Spinal cord (tissue), 10 donors: Measurements from ENCODE around the gene ENO1. TPM values are rescaled to one million over a fixed set of nuclear protein-coding genes. Genes with fewer than 3 reads are reported as not detected.
"Not testable (repeated sequence)": the region's sequence is repeated elsewhere in the genome, so short reads cannot be mapped to it uniquely, and the experiment has no call there.

ENCODE experiments used
- DNase-seq, 6 donors: peaks; one replicate each; pipeline versions ENCODE4 v3.0.0 to v3.0.0-alpha.2; 2013 to 2015; ENCODE audit warnings: low spot score in 6 of 6, low read depth in 4 of 6
- H3K27ac ChIP-seq: one replicate; pipeline ENCODE4 v1.5.1; 2013; ENCODE audit warnings: low read depth, low read length, control low read depth
- H3K27me3 ChIP-seq: one replicate; pipeline ENCODE4 v1.6.1; 2013; ENCODE audit warnings: low read length; ENCODE audit not compliant: control insufficient read depth, insufficient read depth
- H3K36me3 ChIP-seq: one replicate; pipeline ENCODE4 v1.6.1; 2013; ENCODE audit warnings: low read length; ENCODE audit not compliant: control insufficient read depth, insufficient read depth
- H3K4me1 ChIP-seq: one replicate; pipeline ENCODE4 v1.6.1; 2013; ENCODE audit warnings: low read length; ENCODE audit not compliant: control insufficient read depth, insufficient read depth
- H3K4me3 ChIP-seq: one replicate; pipeline ENCODE4 v1.5.1; 2013; ENCODE audit warnings: low read depth, low read length, control low read depth
- H3K9me3 ChIP-seq: one replicate; pipeline ENCODE4 v1.6.1; 2013; ENCODE audit warnings: low read length; ENCODE audit not compliant: control insufficient read depth, insufficient read depth
- WGBS: methylation state at CpG from one replicate; pipeline ENCODE4 v1.1.5; 2013; ENCODE audit warnings: missing lambda C conversion rate; ENCODE audit not compliant: insufficient coverage; 5-methylcytosine and 5-hydroxymethylcytosine counted together
- long read RNA-seq, 4 donors: transcript quantifications; one replicate each; lab custom pipeline, GENCODE V29; 2026
- polyA plus RNA-seq, 2 donors: library from polyadenylated mRNA; unstranded; fragments of 120-200 nt; gene quantifications; one replicate each; pipeline ENCODE4 v1.2.1, GENCODE V29; 2013; ENCODE audit not compliant: insufficient read length in 2 of 2
- total RNA-seq, 2 donors: library from RNA; depleted of rRNA in 1 of 2; stranded (reverse); fragments of 120-200 nt in 1 of 2; fragments of >200 nt in 1 of 2; gene quantifications; one replicate each; pipeline versions ENCODE4 v1.2.3 to v1.2.4, GENCODE V29; 2013 to 2014
- donor health status: healthy.

ENO1 gene
- 100 to 1,000 TPM; 389 to 703 TPM for total RNA-seq
- polyA plus RNA-seq = 100 to 1,000 TPM; 516 to 574 TPM
- long read RNA-seq, donor 1, transcript ENO1-201 (12 exons, 1,781 nt) = major isoform, 189 of 377 reads
- long read RNA-seq, donor 1, transcript ENO1-203 (9 exons, 2,548 nt) = minor isoform, 6 of 377 reads
- long read RNA-seq, donor 1, partial matches to known transcripts = 158 of 377 reads
- long read RNA-seq, donor 1, other reads (novel, unspliced or antisense) = 17 of 377 reads
- long read RNA-seq, donor 2, transcript ENO1-201 (12 exons, 1,781 nt) = major isoform, 66 of 86 reads
- long read RNA-seq, donor 2, partial matches to known transcripts = 19 of 86 reads
- long read RNA-seq, donor 2, other reads (novel, unspliced or antisense) = 0 of 86 reads
- long read RNA-seq, donor 3, transcript ENO1-201 (12 exons, 1,781 nt) = major isoform, 78 of 111 reads
- long read RNA-seq, donor 3, partial matches to known transcripts = 33 of 111 reads
- long read RNA-seq, donor 3, other reads (novel, unspliced or antisense) = 0 of 111 reads
- long read RNA-seq, donor 4, transcript ENO1-206 (3 exons, 1,247 nt) = minor isoform, 6 of 619 reads
- long read RNA-seq, donor 4, transcript ENO1-201 (12 exons, 1,781 nt) = major isoform, 268 of 619 reads
- long read RNA-seq, donor 4, transcript ENO1-203 (9 exons, 2,548 nt) = minor isoform, 6 of 619 reads
- long read RNA-seq, donor 4, partial matches to known transcripts = 321 of 619 reads
- long read RNA-seq, donor 4, other reads (novel, unspliced or antisense) = 17 of 619 reads

- Histone ChIP-seq H3K27me3 (no peaks in the 10 kb centered on the region), H3K36me3 (peaks cover 13% of the 10 kb centered on the region), H3K4me3 (peak within 1 kb of the TSS; percentile 92), H3K9me3 (no peaks in the 10 kb centered on the region), H3K4me1 (peaks cover 41% of the 10 kb centered on the region), H3K27ac (peak within 1 kb of the TSS; percentile 99)
- no peak for DNase-seq
- 0% methylated on average over 24 of the region's 24 CpGs for WGBS
These were observed at the start of gene ENO1 for GRCh38 chr1:8878448-8878697. ENO1 (minus strand) TSS chr1:8878686; CDS start chr1:8874908, 3,778 bp downstream.

- Histone ChIP-seq H3K27me3 (no peaks in the 10 kb centered on the region), H3K4me3 (no peak overlapping the region), H3K27ac (no peak overlapping the region), H3K9me3 (no peaks in the 10 kb centered on the region), H3K36me3 (no peaks in the 10 kb centered on the region), H3K4me1 (no peaks in the 10 kb centered on the region)
- DNase-seq = no peak
- WGBS = 44% methylated on average over 2 of the region's 12 CpGs
These were observed 48.5 kb upstream of the ENO1 start for GRCh38 chr1:8926707-8927694.

GRCh38 chr1:8925960-8926359, 47.5 kb upstream of the ENO1 start:
- no peaks in the 10 kb centered on the region for H3K27me3 ChIP-seq
- H3K27ac ChIP-seq = no peak overlapping the region
- no peaks in the 10 kb centered on the region for H3K9me3 ChIP-seq
- no peak overlapping the region for H3K4me3 ChIP-seq
- H3K36me3 ChIP-seq = no peaks in the 10 kb centered on the region
- no peaks in the 10 kb centered on the region for H3K4me1 ChIP-seq
- no peak for DNase-seq
- WGBS = 95% methylated on average over 9 of the region's 9 CpGs

- Histone ChIP-seq H3K4me3 (no peak overlapping the region), H3K9me3 (no peaks in the 10 kb centered on the region), H3K27me3 (no peaks in the 10 kb centered on the region), H3K4me1 (no peaks in the 10 kb centered on the region), H3K27ac (no peak overlapping the region), H3K36me3 (no peaks in the 10 kb centered on the region)
- peak in 1 of 6 donors; percentile 43 for DNase-seq
- 75% methylated on average over 2 of the region's 2 CpGs for WGBS
These were observed 46.9 kb upstream of the ENO1 start for GRCh38 chr1:8925406-8925805.

GRCh38 chr1:8922962-8923361, 44.5 kb upstream of the ENO1 start:
- WGBS = 97% methylated on average over 9 of the region's 9 CpGs
- no peaks in the 10 kb centered on the region for H3K27me3 ChIP-seq
- no peaks in the 10 kb centered on the region for H3K4me1 ChIP-seq
- H3K27ac ChIP-seq = no peak overlapping the region
- H3K36me3 ChIP-seq = no peaks in the 10 kb centered on the region
- H3K4me3 ChIP-seq = no peak overlapping the region
- H3K9me3 ChIP-seq = no peaks in the 10 kb centered on the region
- no peak for DNase-seq

GRCh38 chr1:8917536-8917935, 39.0 kb upstream of the ENO1 start:
- 90% methylated on average over 8 of the region's 10 CpGs for WGBS
- not testable (repeated sequence) for H3K9me3 ChIP-seq, H3K27me3 ChIP-seq, H3K27ac ChIP-seq, H3K4me3 ChIP-seq, DNase-seq, H3K36me3 ChIP-seq, H3K4me1 ChIP-seq

- Histone ChIP-seq H3K9me3 (no peaks in the 10 kb centered on the region), H3K4me1 (peaks cover 7% of the 10 kb centered on the region), H3K36me3 (no peaks in the 10 kb centered on the region), H3K4me3 (no peak overlapping the region), H3K27ac (no peak overlapping the region), H3K27me3 (no peaks in the 10 kb centered on the region)
- WGBS = no CpG with 5 or more reads among the region's 3 CpGs
- DNase-seq = peak in 2 of 6 donors; percentile 30 to 49
These were observed 37.0 kb upstream of the ENO1 start for GRCh38 chr1:8915446-8915845.

- 76% methylated on average over 4 of the region's 7 CpGs for WGBS
- peak in 1 of 6 donors; percentile 48 for DNase-seq
- Histone ChIP-seq H3K9me3 (no peaks in the 10 kb centered on the region), H3K4me3 (no peak overlapping the region), H3K27ac (no peak overlapping the region), H3K4me1 (peaks cover 7% of the 10 kb centered on the region), H3K36me3 (no peaks in the 10 kb centered on the region), H3K27me3 (no peaks in the 10 kb centered on the region)
These were observed 36.0 kb upstream of the ENO1 start for GRCh38 chr1:8914466-8914865.

- DNase-seq = no peak
- WGBS = 93% methylated on average over 5 of the region's 9 CpGs
- Histone ChIP-seq H3K36me3 (no peaks in the 10 kb centered on the region), H3K27ac (no peak overlapping the region), H3K4me3 (no peak overlapping the region), H3K4me1 (peaks cover 7% of the 10 kb centered on the region), H3K27me3 (no peaks in the 10 kb centered on the region), H3K9me3 (no peaks in the 10 kb centered on the region)
These were observed 35.0 kb upstream of the ENO1 start for GRCh38 chr1:8913457-8913856.
